Muscle layer of duodenum (tissue), 2 donors: ENCODE results near the gene RCOR2.

Experiments
- H3K27ac ChIP-seq: one replicate; pipeline ENCODE4 v1.7.0; 2013; ENCODE audit warnings: mild to moderate bottlenecking, low read length
- H3K27me3 ChIP-seq: one replicate; pipeline ENCODE4 v1.7.0; 2013; ENCODE audit warnings: low read depth, mild to moderate bottlenecking, control low read depth, low read length
- H3K36me3 ChIP-seq, 2 donors: one replicate each; pipeline ENCODE4 v1.7.0; 2013; ENCODE audit warnings: low read length in 2 of 2, control low read depth in 1 of 2, mild to moderate bottlenecking in 1 of 2; ENCODE audit not compliant: insufficient read depth in 2 of 2, control insufficient read depth in 1 of 2
- H3K4me1 ChIP-seq, 2 donors: one replicate each; pipeline ENCODE4 v1.7.0; 2013; ENCODE audit warnings: low read length in 2 of 2, mild to moderate bottlenecking in 2 of 2, control low read depth in 1 of 2, moderate library complexity in 1 of 2; ENCODE audit not compliant: insufficient read depth in 2 of 2, control insufficient read depth in 1 of 2
- H3K4me3 ChIP-seq, 2 donors: one replicate each; pipeline ENCODE4 v1.7.0; 2013; ENCODE audit warnings: low read length in 2 of 2, low read depth in 1 of 2, mild to moderate bottlenecking in 1 of 2
- H3K9me3 ChIP-seq, 2 donors: one replicate each; pipeline ENCODE4 v1.7.0; 2013; ENCODE audit warnings: low read length in 2 of 2, control low read depth in 1 of 2, mild to moderate bottlenecking in 1 of 2; ENCODE audit not compliant: control insufficient read depth in 1 of 2
- donor health status: healthy.

RCOR2 gene

GRCh38 chr11:63941901-63942300 is 24.9 kb upstream of the RCOR2 start:
- peaks cover 14 to 24% of the 10 kb centered on the region in 2 donors for H3K4me1 ChIP-seq
- H3K4me3 ChIP-seq = no peak overlapping the region
- H3K36me3 ChIP-seq = peaks cover 4 to 8% of the 10 kb centered on the region in 2 donors
- no peaks in the 10 kb centered on the region for H3K9me3 ChIP-seq
- no peak overlapping the region for H3K27ac ChIP-seq
- H3K27me3 ChIP-seq = no peaks in the 10 kb centered on the region

DNA sequence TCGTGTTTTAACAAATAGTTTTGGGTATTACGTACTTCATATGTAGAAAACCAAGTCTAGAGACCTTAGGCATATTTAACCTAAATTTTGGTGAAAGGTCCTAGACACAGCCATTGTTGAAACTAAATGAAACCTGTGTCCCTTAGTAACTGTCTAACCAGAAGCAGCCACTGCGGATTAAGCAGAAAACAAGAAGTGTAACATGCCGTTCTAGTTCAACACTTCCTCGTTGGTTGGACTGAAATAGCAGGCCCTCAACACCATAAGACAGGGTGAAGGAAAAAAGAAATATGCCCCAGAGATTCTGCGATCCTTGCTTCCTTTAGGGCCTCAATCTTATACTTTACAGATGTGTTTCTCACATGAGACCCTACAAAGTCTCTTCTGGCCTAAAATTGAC is 23.8 kb upstream of the RCOR2 start:
- Histone ChIP-seq H3K27me3 (no peaks in the 10 kb centered on the region), H3K4me1 (peaks cover 14 to 24% of the 10 kb centered on the region in 2 donors), H3K36me3 (no peaks in the 10 kb centered on the region), H3K4me3 (no peak overlapping the region), H3K27ac (no peak overlapping the region), H3K9me3 (no peaks in the 10 kb centered on the region)

DNA sequence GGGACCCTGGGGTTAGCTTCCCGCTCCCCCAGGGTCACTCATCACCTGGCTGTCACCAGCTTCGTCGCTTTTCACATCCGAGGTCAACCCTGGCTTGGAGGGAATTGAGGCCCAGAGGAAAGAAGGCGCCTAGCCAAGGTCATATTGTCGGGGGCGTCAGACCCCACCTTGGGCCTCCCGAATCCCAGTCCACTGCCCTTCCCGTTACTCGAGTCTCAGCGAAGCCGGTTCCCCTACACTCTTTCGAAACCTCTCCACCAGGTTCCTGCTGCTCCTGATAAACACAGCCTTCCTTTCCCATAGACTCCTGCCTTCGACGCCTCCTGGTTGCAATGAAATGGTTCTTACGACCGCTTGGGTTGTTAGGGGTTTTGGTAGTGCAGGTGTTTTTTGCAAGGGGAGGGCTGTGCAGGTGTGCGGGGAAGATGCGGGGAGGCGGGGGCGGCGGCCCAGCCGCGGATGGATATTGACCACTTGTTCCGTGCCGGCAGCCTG is 22.5 kb upstream of the RCOR2 start:
- Histone ChIP-seq H3K4me1 (peaks cover 3 to 14% of the 10 kb centered on the region in 2 donors), H3K4me3 (peak overlapping the region; percentile 78 to 88), H3K27ac (no peak overlapping the region), H3K9me3 (no peaks in the 10 kb centered on the region), H3K36me3 (no peaks in the 10 kb centered on the region), H3K27me3 (no peaks in the 10 kb centered on the region)

GRCh38 chr11:63938479-63939396 is 21.8 kb upstream of the RCOR2 start, which contains the start of gene NAA40:
Gene NAA40 (plus strand): TSS chr11:63939002. CDS start chr11:63939097, 95 bp downstream.
- peak within 1 kb of the TSS; percentile 20 for H3K27ac ChIP-seq
- peak within 1 kb of the TSS; percentile 78 to 88 for H3K4me3 ChIP-seq
- H3K9me3 ChIP-seq = no peaks in the 10 kb centered on the region
- H3K36me3 ChIP-seq = no peaks in the 10 kb centered on the region
- peaks cover 3 to 14% of the 10 kb centered on the region in 2 donors for H3K4me1 ChIP-seq
- no peaks in the 10 kb centered on the region for H3K27me3 ChIP-seq

DNA sequence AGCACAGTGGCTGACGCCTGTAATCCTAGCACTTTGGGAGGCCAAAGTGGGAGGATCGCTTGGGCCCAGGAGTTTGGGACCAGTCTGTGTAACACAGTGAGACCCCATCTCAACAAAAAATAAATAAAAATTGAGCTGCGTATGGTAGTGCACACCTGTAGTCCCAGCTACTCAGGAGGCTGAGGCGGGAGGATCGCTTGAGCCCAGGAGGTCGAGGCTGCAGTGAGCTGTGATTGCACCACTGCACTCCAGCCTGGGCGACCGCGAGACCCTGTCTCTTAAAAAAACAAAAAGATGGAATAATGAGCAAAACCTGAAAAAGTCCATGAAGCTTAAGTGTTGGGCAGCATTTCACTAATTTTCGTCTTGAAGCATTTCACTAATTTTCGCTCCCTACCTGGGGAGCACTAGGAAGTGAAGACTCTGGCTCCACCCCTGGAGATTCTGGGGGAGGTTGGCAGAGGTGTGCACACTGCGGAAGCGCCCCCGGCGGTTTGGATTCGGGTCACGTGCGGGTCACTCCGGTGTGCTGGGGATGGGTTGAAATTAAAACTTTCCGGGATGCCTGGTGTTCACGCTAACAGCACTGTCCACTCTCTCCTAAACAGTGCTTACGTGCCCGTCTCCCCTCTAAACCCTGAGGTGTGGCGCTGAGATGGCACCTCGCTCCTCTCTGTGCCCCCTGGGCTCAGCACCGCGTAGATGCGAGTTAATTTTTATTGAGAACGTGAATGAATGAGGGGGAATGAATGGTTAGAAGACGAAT is 20.9 kb upstream of the RCOR2 start:
- H3K27ac ChIP-seq = peak overlapping the region; percentile 20
- H3K27me3 ChIP-seq = no peaks in the 10 kb centered on the region
- peak overlapping the region; percentile 59 to 88 for H3K4me3 ChIP-seq
- no peaks in the 10 kb centered on the region for H3K9me3 ChIP-seq
- H3K4me1 ChIP-seq = peaks cover 3 to 14% of the 10 kb centered on the region in 2 donors
- no peaks in the 10 kb centered on the region for H3K36me3 ChIP-seq

- no peak overlapping the region for H3K4me3 ChIP-seq
- H3K36me3 ChIP-seq = no peaks in the 10 kb centered on the region
- H3K9me3 ChIP-seq = no peaks in the 10 kb centered on the region
- H3K27me3 ChIP-seq = no peaks in the 10 kb centered on the region
- no peak overlapping the region for H3K27ac ChIP-seq
- H3K4me1 ChIP-seq = peaks cover 0 to 3% of the 10 kb centered on the region in 2 donors
These were observed 16.5 kb upstream of the RCOR2 start for GRCh38 chr11:63933459-63933858.

- Histone ChIP-seq H3K36me3 (no peaks in the 10 kb centered on the region), H3K27me3 (no peaks in the 10 kb centered on the region), H3K4me3 (no peak overlapping the region), H3K4me1 (no peaks in the 10 kb centered on the region), H3K9me3 (no peaks in the 10 kb centered on the region), H3K27ac (no peak overlapping the region)
These were observed 14.9 kb upstream of the RCOR2 start for GRCh38 chr11:63931876-63932275.

- no peaks in the 10 kb centered on the region for H3K9me3 ChIP-seq
- H3K36me3 ChIP-seq = no peaks in the 10 kb centered on the region
- H3K4me3 ChIP-seq = no peak overlapping the region
- no peaks in the 10 kb centered on the region for H3K27me3 ChIP-seq
- H3K27ac ChIP-seq = no peak overlapping the region
- H3K4me1 ChIP-seq = no peaks in the 10 kb centered on the region
These were observed 14.1 kb upstream of the RCOR2 start for GRCh38 chr11:63931045-63931444.

GRCh38 chr11:63929616-63930015 is 12.7 kb upstream of the RCOR2 start:
- H3K27me3 ChIP-seq = no peaks in the 10 kb centered on the region
- H3K4me1 ChIP-seq = no peaks in the 10 kb centered on the region
- no peaks in the 10 kb centered on the region for H3K36me3 ChIP-seq
- H3K4me3 ChIP-seq = no peak overlapping the region
- H3K27ac ChIP-seq = no peak overlapping the region
- no peaks in the 10 kb centered on the region for H3K9me3 ChIP-seq

DNA sequence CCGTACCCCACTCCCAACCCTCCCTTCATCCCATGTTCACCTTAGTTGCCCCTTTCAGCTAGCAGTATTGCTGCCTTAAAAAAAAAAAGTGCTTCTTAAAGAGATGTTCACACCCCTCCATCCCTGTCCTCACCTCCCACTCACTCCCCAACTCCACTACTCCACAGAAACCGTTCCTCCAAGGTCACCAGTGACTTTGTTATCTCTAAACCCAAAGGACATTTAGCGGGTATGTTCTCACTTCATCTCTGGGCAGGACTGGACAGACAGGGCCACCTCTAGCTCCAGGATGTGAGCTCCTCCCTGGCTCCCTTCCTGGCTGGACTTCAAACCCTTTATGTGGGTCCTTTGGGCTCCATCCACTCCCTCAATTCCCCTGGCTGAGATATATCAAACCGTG is 6.4 kb upstream of the RCOR2 start:
- Histone ChIP-seq H3K27me3 (no peaks in the 10 kb centered on the region), H3K36me3 (no peaks in the 10 kb centered on the region), H3K9me3 (no peaks in the 10 kb centered on the region), H3K27ac (no peak overlapping the region), H3K4me1 (peaks cover 0 to 27% of the 10 kb centered on the region in 2 donors), H3K4me3 (no peak overlapping the region)

DNA sequence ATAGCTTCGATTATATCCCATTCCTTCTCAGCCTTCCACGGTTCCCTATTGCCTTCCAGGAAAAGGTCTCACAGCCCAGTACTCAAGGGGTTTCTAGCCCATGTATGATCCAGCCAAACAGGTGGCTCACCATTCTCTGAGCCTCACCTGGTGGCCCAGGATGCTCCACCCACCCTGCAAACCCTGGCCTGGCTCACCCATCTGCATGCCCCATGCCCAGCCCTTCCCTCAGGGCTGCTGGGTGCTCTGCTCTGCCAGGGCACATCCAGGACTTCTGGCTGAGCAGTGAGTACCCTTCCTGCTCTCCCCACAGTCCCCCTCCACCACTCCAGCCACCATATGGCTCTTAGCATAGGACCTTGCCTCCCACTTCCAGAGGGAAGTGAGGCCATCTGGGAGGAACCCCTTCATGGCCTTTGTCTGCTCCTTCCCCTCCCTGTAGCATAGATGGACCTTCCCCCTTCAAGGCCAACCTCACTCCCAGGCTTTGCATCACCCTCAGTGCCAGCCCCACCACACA is 5.8 kb upstream of the RCOR2 start:
- Histone ChIP-seq H3K9me3 (no peaks in the 10 kb centered on the region), H3K4me1 (peaks cover 0 to 32% of the 10 kb centered on the region in 2 donors), H3K27me3 (no peaks in the 10 kb centered on the region), H3K36me3 (no peaks in the 10 kb centered on the region), H3K4me3 (no peak overlapping the region), H3K27ac (no peak overlapping the region)
